GM12874 (cell line): ENCODE data around the gene TRIOBP.

Experiments used
- CTCF ChIP-seq: IDR thresholded peaks from 2 replicates; pipeline ENCODE4 v1.5.1; 2011; ENCODE audit warnings: low read depth, mild to moderate bottlenecking, control low read depth, low read length, moderate library complexity; ENCODE audit not compliant: insufficient read depth

The TRIOBP gene

GRCh38 chr22:37797874-37798500 lies 101.1 kb downstream of the TRIOBP start:
- no peak for TF ChIP-seq CTCF

- TF ChIP-seq CTCF = no peak
These were observed 105.1 kb downstream of the TRIOBP start for GRCh38 chr22:37801946-37802309.

GRCh38 chr22:37802310-37803194 lies 105.7 kb downstream of the TRIOBP start:
- no peak for TF ChIP-seq CTCF

GRCh38 chr22:37803195-37803638 lies 106.4 kb downstream of the TRIOBP start:
- TF ChIP-seq CTCF = no peak

- TF ChIP-seq CTCF = no peak
These were observed 106.9 kb downstream of the TRIOBP start for GRCh38 chr22:37803639-37804351.

- TF ChIP-seq CTCF = no peak
These were observed 107.6 kb downstream of the TRIOBP start for GRCh38 chr22:37804352-37804880.
